GM12892 (cell line): ENCODE data around the gene CPLX1.
"Not testable (repeated sequence)": the region's sequence is repeated elsewhere in the genome, so short reads cannot be mapped to it uniquely, and the experiment has no call there.

Source experiments
- DNase-seq: peaks from one replicate; pipeline ENCODE4 v3.0.0; 2011; ENCODE audit not compliant: insufficient read length
- FAIRE-seq: peaks from 2 replicates; lab custom pipeline; 2011; peaks lifted over from hg19 to GRCh38; lab: Jason Lieb, UNC
- POLR2A ChIP-seq: IDR thresholded peaks from 2 replicates; pipeline ENCODE4 v1.6.1; 2011; ENCODE audit warnings: low read depth, low read length, control low read depth
- POLR2AphosphoS5 ChIP-seq: IDR thresholded peaks from 2 replicates; pipeline ENCODE4 v1.6.1; 2011; ENCODE audit warnings: low read depth, low read length, control low read depth
- TAF1 ChIP-seq: IDR thresholded peaks from 2 replicates; pipeline ENCODE4 v1.6.1; 2011; ENCODE audit warnings: low read depth, mild to moderate bottlenecking, control low read depth, low read length, borderline replicate concordance

Gene CPLX1

DNA sequence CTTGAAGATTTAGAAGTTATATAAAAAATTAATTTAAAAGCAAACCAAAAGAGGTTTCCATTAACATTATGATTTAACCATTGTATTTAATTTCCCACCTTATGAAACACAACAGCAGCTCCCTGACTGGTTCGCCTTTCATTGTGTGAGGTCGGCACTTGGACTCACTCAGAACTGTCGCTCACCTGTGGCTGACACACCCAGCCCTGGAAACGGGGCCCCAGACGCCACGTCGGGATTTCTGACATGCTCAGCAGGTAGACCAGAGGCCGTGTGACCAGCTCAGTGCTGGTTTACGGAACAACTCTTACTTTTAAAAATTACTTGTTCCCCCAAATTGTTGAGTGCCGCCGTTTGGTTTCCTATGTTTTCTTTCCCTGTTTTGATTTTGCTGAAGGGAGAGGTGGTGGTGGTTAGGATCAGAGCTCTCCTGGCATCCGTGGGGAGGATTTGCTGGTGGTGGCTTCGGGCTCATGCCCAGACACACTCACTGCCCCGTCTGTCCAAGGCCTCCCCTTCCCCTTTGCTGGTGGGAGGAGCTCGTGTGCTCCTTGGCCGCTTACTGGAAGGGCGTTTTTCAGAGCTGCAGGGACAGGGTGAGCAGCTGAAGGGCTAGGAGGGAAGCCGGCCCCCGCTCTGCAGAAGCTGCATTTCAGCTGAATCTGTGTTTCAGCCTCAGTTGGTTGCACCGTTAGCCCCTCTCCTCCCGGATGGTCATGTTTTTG lies 59.2 kb downstream of the CPLX1 start:
- DNase-seq (no peak), FAIRE-seq (no peak)
- TF ChIP-seq TAF1 (no peak), POLR2AphosphoS5 (no peak), POLR2A (no peak)

GRCh38 chr4:766152-766515 lies 59.8 kb downstream of the CPLX1 start:
- TF ChIP-seq POLR2AphosphoS5 (no peak), POLR2A (no peak), TAF1 (no peak)
- FAIRE-seq: no peak
- no peak for DNase-seq

DNA sequence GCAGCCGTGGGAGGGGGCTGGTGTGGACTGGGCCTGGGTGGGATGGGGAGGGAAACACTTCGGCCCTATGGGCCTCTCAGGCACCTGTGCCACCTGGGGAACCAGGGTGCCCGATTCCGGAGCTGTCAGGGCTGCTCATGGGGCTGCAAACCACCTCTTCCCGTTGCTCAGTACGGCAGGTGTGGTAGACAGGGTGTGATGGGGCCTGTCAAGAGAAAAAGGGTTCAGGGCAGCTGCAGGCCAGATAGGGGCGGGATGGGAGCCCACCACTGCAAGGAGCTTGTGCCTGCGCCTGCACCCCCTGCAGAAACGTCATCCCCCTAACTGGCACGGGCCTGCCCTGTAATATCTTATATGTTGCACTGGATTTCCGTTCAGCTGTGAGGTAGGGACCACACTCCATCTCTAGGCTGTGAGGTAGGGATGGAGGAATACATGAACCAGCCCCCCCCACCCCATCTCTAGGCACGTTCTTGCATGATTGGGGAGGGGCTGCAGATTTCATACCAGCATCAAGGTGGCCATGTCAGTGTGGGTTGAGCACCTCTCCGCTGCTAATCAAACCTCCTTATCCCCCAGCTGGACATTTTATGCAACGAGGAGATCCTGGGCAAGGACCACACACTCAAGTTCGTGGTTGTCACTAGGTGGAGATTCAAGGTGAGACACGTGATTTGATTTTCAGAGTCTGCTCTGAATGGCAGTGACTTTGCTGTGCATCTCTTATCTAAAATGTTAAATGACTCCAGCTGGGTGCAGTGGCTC lies 61.3 kb downstream of the CPLX1 start:
- TF ChIP-seq POLR2AphosphoS5: no peak
- no peak for TF ChIP-seq TAF1
- TF ChIP-seq POLR2A: no peak; the same call in 1 of the 2 replicates
- FAIRE-seq: no peak
- DNase-seq: no peak

GRCh38 chr4:763922-764321 lies 62.0 kb downstream of the CPLX1 start:
- no peak for DNase-seq
- TF ChIP-seq POLR2A (no peak), POLR2AphosphoS5 (no peak), TAF1 (no peak)
- no peak for FAIRE-seq

DNA sequence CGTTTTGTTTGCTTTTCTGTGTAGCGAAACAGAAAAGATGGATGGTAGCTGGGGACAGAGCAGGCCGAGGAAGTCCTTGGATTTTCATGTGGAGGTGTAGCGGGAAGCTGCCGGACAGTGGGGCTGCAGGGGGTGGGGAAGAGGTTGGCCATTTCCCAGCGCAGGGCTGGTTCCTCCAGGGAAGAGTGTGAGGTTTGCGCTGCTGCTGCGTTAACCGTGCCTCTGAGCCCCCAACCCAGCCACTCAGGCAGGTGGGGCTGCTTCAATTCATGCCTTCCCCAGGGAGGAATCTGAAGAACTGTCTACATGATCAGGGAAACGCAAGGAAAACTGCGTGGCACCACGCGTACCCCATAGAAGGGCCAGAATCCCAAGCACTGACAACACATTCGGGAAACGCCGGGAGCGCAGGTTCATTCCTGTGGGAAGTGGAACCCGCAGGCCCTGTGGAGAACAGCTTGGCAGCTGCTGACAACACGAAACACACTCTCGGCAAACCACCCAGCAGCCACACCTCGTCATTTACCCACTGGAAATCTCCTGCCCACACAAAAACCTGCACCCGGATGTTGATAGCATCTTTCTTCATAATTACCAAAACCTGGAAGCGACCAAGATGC lies 62.6 kb downstream of the CPLX1 start:
- DNase-seq: no peak
- TF ChIP-seq POLR2AphosphoS5 (no peak), POLR2A (no peak), TAF1 (no peak)
- no peak for FAIRE-seq

DNA sequence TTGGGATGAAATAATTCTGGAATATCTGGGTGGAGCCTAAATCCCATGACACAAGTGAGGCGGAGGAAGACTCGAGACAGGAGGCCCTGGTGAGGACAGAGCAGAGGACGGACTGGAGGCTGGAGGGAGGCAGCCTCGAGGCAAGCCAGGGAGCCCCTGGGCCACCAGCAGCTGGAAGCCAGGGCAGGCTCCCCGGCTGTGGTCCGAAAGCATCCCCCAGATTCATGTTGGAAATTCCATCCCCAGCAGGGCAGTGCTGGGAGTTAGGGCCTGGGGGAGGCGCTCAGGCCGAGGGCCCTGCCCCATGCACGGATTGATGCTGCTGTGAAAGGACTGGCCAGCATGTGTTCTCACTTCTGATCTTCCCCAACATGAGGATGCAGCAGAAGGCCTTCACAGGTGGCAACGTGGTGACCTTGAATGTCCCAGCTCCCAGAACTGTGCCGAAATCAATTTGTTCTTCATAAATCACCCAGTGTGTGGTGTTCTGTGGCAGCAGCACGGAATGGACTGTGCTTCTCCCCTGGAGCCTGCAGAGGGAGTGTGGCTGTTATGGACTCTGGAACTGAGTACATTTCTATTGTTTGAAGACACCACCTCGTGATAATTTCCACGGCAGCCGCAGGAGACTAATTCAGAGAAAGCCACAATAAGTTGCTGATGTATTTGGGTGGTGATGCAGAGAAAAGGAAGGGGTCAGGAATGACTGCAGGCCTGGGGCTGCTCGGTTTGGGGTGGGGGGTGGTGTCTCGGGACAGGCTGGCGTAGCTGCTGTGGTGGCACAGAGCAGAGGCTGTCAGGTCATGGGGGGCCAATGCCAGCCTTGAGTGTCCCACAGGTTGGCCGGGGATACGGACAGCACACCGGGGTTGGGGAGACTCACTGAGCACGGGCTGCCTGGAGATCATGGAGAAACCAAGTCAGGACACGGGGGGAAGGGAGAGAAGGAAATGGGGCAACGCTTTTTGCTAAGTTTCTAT lies 63.4 kb downstream of the CPLX1 start:
- DNase-seq (no peak), FAIRE-seq (no peak)
- TF ChIP-seq POLR2AphosphoS5 (no peak), TAF1 (no peak), POLR2A (no peak)

DNA sequence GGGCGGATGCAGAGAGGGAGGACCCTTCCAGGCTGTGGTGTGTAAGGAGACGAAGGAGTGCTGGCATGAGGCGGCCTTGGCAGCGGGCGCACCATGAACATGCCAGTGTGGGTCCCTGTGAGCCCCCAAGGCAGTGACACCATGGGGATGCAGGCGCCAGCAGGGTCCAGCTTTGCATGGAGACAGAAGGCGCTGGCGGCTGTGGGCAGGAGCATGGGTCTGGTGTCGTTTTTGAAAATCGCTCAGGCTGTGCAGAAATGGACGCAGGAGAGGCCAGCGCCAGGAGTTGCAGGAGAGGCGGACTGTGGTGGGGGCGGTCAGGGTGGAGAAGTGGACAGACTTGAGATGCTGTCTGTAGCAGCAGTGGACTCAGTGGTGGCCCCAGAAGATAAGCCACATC lies 64.2 kb downstream of the CPLX1 start:
- no peak for FAIRE-seq
- TF ChIP-seq POLR2A: no peak
- TF ChIP-seq POLR2AphosphoS5: no peak
- no peak for TF ChIP-seq TAF1
- DNase-seq: no peak

DNA sequence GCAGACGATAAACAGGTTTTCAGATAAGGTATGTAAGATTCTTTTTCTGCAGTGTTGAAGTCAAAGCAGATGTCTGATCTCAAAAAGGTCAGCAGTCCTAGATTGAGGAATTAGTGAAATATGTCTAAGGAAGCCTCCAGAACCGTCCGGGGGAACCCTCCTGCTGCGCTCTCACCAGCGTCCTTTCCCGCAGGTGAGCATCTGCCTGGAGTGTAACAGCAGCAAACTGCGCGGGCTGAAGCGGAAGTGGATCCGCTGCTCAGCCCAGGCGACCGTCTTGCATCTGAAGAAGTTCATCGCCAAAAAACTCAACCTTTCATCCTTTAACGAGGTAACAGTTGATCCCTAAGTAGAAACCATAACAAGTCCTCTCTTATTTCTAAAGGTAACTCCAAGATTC lies 64.8 kb downstream of the CPLX1 start:
- TF ChIP-seq POLR2AphosphoS5: no peak
- no peak for TF ChIP-seq TAF1
- no peak for TF ChIP-seq POLR2A
- FAIRE-seq: no peak
- no peak for DNase-seq

DNA sequence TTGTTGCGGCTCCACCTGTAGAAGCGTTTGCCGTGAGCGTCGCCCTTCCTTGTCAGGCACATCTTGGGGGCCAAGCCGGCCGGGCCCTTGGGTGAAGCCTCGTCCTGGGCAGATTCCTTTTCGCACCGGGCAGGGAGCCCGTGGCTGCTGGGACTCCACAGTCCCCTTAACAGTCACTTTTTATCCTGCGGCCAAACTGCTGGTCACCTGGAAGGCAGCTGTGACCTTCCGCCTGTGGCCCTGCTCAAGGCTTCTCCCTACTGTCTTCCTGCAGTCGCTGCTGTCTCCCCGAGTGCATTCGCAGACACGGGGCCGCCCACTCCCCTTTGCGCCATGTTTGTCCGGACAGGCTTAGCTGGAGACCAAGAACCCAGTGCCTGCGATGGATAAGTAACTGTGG lies 65.3 kb downstream of the CPLX1 start:
- DNase-seq (no peak), FAIRE-seq (no peak)
- no peak for TF ChIP-seq POLR2A
- TF ChIP-seq POLR2AphosphoS5: no peak
- TF ChIP-seq TAF1: no peak

GRCh38 chr4:759810-760209 lies 66.1 kb downstream of the CPLX1 start:
- not testable (repeated sequence) for FAIRE-seq

GRCh38 chr4:757111-757510 lies 68.8 kb downstream of the CPLX1 start:
- FAIRE-seq: no peak
- no peak for TF ChIP-seq TAF1
- TF ChIP-seq POLR2A: no peak
- TF ChIP-seq POLR2AphosphoS5: no peak

More at GRCh38 chr4:759810-760209, 66.1 kb downstream of the CPLX1 start:
- not testable (repeated sequence) for DNase-seq

More at GRCh38 chr4:757111-757510, 68.8 kb downstream of the CPLX1 start:
- DNase-seq: no peak
